HG03521 (cell line): ENCODE results near the gene MOAP1.
"Not testable (repeated sequence)": the region's sequence is repeated elsewhere in the genome, so short reads cannot be mapped to it uniquely, and the experiment has no call there.

Experiments used
- ATAC-seq: cut with Tn5 transposase; IDR thresholded peaks from one replicate; pipeline ENCODE4 v1.9.1; 2021; ENCODE audit warnings: mild to moderate bottlenecking, moderate library complexity; ENCODE audit not compliant: unreplicated experiment

MOAP1 gene

DNA sequence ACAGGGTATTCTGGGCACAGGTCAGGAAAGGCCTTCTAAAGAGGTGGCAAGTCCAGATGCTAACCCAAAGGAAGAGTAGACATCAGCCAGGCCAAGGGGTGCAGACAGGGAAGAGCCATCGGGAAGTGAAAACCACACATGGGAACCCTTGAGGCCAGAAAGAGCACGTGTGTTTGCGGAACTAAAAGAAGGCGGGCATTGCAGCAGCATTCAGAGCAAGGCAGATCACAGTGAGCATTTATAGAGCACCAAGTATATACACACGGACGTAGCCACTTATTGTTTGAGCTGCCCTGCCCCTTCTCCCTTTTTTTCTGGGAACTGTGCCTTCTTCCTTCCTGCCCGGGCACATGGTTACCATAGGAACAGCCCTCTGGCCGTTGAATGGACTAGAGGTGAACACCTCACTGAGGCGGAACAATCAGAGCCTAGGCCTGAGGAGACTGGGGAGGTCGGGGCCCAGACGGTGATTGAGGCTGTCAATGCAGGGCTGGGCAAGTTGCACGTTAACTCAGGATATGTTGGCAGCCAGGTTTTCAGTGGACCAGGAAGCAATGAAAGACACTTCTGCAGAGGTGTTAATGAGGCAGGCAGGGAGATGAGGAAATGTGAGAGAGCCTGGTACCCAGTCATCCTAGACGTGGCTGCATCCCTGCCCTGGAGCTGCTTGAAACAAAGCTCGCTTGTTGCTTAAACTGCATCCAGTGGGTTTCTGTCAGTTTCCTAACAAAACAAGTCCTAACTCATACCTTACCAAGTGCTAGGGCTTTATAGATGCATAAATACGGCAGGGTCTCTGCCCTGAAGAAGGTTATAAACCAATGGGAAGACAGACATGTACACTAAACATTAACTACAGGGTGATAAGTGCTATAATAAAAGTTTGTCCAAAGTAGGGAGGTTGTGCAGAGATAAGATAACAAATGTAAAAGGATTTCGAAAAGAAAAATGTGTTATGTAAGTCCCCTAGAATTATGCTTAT lies 34.2 kb downstream of the MOAP1 start:
- ATAC-seq, result no peak

DNA sequence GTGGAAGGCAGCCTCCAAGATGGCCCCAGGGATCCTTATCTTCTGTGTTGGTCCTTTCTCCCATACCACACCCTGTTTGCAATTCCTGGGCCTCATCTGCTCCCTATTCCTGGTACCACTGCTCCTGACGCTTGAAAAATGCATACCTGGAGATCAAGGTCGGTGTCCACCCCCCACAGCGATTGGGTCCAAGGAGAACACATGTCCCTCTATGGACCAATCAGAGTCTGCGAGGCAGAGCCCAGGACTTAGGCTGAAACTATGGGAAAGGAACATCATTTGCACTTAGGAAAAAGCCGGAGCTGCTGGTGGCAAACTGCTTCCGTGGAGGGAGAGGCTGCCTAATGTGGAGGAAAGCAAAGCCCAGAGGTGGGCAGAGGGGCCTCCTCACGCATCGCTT lies 35.7 kb downstream of the MOAP1 start:
- no peak for ATAC-seq

DNA sequence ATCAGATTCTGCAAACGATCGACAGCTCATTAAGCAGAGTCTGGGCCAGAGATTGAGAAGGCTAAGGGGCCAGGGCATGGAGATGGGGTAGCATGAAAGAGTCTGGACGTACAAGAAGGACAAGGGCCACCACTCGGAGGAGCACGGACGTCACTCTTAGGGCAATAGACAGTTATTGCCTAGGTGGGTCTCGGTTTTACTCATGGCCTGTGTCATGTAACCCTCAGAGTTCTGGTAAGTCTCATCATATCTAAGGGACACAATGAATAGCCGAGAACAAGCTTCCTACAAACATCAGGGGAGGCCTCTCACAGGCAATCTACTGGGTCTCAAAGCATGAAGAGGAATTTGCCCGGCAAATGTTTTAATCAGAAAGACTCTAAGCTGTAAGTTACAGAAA lies 38.6 kb downstream of the MOAP1 start:
- no peak for ATAC-seq

DNA sequence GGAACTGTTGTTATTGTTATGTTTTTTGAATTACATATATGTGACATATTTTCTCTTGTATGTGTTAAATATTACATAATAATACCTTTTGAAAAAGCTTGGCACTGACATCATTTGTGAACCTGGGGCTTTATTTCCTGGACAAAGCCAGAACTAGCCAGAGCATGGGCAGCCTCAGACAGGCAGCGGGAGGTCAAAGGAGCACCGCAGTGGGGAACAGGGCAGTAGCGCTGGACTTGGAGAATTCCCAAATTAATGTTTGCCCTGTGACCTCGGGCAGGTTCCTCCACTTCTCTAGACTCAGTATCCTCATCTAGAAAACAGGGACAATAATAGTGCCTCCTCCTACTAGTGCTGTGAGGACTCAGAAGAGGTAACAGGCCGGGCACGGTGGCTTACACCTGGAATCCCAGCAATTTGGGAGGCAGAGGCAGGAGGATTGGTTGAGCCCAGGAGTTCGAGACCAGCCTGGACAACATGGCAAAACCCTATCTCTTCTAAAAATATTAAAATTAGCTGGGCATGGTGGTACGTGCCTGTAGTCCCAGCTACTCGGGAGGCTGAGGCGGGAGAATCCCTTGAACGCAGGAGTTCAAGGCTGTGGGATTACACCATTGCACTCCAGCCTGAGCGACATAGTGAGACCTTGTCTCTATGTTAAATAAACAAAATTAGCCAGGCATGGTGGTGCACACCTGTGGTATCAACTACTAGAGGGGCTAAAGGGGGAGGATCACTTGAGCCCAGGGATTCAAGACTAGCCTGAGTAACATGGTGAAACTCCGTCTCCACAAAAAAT lies 41.6 kb downstream of the MOAP1 start:
- ATAC-seq, result no peak

DNA sequence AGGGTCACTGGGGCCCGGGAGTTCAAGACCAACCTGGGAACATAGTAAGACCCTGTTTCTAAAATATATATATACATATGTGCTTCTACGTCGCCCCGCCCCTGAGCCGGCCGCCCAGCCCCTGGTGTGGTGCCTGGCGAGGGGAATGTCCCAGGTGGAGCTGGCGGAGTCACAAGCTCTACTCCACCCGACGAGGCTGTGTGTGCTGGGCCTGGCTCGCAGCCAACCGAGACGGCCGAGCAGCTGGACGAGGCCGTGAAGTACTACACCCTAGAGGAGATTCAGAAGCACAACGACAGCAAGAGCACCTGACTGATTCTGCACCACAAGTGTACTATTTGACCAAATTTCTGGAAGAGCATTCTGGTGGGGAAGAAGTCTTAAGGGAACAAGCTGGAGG lies 46.8 kb downstream of the MOAP1 start:
- no peak for ATAC-seq

DNA sequence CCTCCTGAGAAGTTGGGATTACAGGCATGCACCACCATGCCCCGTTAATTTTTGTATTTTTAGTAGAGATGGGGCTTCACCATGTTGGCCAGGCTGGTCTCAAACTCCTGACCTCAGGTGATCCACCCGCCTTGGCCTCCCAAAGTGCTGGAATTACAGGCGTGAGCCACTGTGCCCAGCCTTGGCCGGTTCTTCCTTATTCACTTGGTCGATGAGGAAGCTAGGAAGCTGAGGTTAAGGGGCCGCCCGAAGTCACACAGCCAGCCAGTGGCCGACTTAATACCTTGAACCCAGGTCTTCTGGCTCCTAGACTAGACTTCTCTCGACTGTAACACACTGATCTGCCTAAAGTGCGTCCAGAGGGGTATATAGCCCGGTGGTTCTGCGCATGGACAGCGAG lies 48.2 kb downstream of the MOAP1 start:
- ATAC-seq, result not testable (repeated sequence)

DNA sequence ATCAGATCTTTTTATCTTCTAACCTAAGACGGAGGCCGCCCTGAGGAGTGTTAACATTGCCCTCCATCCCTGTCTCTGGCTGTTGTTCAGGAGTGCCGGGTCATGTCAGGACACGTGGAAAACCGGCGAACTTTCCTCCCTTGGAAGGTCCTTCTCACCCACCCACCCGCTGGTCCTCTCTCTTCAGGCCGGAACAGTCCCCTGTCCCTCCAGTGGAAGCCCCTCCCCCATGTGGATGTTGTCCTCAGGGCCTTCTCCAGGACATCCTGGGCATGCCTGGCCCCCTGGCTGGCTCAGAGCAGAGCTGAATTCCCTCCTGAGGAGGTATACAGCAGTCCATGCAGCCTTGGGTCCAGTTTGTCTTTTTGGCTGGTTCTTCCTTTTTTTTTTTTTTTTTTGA lies 48.7 kb downstream of the MOAP1 start:
- ATAC-seq, result no peak

DNA sequence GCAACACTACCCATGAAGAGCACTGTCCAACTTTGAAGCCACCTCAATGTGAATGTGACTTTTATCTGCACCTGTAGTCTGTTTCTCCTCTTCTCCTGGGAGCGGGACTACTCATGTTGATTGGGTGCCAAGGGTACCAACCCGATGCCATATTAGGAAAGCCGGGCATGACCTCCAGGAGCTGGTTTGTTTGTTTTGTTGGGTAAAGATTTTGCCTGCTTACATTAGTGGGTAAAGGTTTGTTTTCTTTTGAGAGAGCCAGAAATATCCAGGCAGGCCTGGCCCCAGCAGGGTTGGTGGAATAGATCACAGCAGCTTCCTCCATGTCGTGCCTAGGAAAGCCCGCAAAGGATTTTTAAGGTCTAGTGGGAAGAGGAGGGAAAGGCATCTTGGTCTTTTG lies 49.3 kb downstream of the MOAP1 start:
- ATAC-seq, result no peak

DNA sequence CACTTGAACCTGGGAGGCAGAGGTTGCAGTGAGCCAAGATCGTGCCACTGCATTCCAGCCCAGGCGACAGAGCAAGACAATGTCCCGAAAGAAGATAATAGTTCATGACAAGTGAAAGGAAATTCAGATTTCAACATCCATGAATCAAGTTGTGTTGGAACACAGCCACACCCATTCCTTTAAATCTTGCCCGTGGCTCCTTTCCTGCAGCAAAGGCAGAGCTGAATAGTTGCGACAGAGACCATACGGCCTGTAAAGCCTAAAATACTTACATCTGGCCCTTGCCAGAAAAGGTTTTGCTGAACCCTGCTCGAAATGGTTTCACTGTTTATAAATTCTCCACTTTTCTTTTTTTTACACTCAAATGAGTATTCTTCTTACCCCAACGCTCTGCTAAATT lies 51.2 kb downstream of the MOAP1 start:
- no peak for ATAC-seq

DNA sequence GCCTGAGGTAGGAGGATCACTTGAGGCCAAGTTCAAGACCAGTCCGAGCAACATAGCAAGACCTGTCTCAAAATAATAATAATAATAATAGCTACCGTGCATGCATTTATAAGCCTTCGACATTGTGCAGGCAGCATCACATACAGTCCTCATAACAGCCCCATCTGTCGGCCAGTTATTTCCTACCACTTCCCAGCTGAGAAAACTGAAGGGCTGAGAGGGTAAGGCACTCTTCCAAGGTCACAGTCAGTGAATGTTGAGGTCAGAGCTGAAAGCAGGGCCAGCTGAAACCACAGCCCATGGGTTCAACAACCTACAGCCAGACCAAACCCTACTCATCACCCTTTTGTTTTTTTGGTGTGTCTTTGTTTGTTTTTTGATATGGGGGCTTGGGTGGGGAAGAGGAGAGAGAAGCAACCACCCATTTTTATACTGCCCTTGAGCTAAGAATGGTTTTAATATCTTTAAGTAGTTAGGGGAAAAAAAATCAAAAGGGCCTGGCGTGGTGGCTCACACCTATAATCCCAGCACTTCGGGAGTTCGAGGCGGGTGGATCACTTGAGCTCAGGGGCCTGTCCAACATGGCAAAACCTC lies 52.1 kb downstream of the MOAP1 start:
- no peak for ATAC-seq
